Keratinocyte (primary cell): ENCODE data around the gene EGR2.

Source experiments
- EZH2 ChIP-seq: IDR thresholded peaks from one replicate; pipeline ENCODE4 v1.6.1; 2012; ENCODE audit warnings: inconsistent platforms, mild to moderate bottlenecking, low read length, moderate library complexity
- TF ChIP-seq, protein P1 (sequence below), 3 experiments: IDR thresholded peaks in 1 of 3; conservative IDR thresholded peaks in 1 of 3; optimal IDR thresholded peaks in 1 of 3; 2 replicates in 2 of 3; 3 replicates in 1 of 3; pipeline versions ENCODE3 to v1.5.1; 2011; ENCODE audit warnings: low read length in 3 of 3, mild to moderate bottlenecking in 3 of 3, moderate library complexity in 2 of 3, control low read depth in 1 of 3, inconsistent platforms in 1 of 3; ENCODE audit not compliant: insufficient read depth in 2 of 3; ENCODE audit errors: extremely low read depth in 1 of 3

DNA sequence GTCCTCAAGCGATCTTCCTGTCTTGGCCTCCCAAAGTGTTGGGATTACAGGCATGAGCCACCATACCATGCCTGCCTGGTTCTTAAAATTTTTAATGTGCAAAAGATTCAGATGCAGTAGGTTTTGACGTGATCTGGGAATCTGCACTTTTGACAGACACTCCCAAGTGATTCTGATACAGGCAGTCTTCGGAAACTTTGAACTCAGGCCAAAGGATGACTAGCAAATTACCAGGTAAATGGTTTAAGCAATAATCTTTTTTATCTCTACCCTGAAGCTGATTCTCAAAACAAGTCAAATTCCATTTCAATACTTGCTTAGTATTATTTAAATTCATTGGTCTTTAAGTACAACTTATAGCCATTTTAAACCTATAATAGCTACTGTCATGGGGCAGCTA lies 14.3 kb downstream of the EGR2 start:
- TF ChIP-seq, protein P1, sequence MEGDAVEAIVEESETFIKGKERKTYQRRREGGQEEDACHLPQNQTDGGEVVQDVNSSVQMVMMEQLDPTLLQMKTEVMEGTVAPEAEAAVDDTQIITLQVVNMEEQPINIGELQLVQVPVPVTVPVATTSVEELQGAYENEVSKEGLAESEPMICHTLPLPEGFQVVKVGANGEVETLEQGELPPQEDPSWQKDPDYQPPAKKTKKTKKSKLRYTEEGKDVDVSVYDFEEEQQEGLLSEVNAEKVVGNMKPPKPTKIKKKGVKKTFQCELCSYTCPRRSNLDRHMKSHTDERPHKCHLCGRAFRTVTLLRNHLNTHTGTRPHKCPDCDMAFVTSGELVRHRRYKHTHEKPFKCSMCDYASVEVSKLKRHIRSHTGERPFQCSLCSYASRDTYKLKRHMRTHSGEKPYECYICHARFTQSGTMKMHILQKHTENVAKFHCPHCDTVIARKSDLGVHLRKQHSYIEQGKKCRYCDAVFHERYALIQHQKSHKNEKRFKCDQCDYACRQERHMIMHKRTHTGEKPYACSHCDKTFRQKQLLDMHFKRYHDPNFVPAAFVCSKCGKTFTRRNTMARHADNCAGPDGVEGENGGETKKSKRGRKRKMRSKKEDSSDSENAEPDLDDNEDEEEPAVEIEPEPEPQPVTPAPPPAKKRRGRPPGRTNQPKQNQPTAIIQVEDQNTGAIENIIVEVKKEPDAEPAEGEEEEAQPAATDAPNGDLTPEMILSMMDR (optimal IDR thresholded peaks at IDR 0.05 in 1 of 3, IDR thresholded peaks at IDR 0.05 in 1 of 3, conservative IDR thresholded peaks at IDR 0.05 in 1 of 3; ENCODE audit: extremely low read depth in 1 of 3, insufficient read depth in 2 of 3, low read length in 3 of 3): no peak
- TF ChIP-seq EZH2: no peak
